Measurements from ENCODE around the gene RIGI.
"Not testable (repeated sequence)": the region's sequence is repeated elsewhere in the genome, so short reads cannot be mapped to it uniquely, and the experiment has no call there.

The RIGI gene

DNA sequence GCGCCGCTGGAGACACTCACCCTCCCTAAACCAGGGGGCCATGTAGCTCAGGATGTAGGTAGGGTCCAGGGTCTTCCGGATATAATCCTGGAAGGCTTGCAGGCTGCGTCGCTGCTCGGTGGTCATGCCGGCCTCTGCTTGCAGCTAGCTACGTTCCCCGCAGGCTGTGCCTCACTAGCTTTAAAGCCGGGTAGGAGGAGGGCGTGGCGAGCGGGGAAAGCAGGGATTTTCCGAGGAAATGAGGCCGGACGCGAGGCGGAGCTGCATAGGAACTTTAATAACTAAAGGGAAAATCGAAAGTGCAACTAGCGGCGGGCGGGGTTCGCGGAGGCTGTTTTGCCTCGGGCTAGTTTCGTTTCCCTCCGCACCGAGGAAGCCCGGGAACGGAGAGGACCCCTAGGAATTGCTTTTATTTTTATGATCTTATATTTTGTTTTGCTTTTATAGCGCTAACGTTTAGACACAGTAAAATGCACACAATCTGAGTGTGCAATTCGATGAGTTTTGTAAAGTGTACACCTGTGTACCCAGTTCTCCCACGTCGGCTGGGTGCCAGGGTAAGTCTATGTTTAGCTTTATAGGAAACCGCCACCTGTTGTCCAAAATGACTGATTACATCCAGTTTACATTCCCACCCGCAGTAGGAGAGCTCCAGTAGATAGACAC is at the start of gene RIGI:
RIGI (minus strand) TSS at position 156 of the 666 bp plus-strand sequence; CDS start at position 126, 30 bp downstream.
- peak; percentile 68 to 73 for DNase-seq

DNA sequence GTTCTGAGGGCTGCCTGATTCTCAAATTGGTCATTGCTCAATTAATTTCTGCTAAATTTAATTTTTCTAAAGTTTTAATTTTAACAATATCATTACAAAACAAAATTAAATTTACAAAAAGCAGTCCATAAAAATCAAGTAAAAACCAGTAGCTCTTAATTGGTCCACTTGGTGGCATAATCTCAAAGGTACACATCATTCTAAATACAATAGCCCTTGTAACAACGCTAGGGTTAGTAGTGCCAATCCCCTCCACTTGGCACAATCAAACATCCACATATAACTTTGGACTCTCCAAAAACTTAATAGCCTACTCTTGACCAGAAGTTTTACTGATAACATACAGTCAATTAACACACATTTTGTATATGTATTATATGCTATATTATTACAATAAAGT is 48.9 kb upstream of the RIGI start:
- DNase-seq, result no peak

GRCh38 chr9:32573821-32574220 is 47.8 kb upstream of the RIGI start:
- no peak for DNase-seq

GRCh38 chr9:32572900-32573523 is 47.0 kb upstream of the RIGI start, which contains the start of gene NDUFB6:
NDUFB6 (minus strand) TSS chr9:32573159; CDS start chr9:32573060, 99 bp downstream.
- DNase-seq, result peak; percentile 77 to 94

DNA sequence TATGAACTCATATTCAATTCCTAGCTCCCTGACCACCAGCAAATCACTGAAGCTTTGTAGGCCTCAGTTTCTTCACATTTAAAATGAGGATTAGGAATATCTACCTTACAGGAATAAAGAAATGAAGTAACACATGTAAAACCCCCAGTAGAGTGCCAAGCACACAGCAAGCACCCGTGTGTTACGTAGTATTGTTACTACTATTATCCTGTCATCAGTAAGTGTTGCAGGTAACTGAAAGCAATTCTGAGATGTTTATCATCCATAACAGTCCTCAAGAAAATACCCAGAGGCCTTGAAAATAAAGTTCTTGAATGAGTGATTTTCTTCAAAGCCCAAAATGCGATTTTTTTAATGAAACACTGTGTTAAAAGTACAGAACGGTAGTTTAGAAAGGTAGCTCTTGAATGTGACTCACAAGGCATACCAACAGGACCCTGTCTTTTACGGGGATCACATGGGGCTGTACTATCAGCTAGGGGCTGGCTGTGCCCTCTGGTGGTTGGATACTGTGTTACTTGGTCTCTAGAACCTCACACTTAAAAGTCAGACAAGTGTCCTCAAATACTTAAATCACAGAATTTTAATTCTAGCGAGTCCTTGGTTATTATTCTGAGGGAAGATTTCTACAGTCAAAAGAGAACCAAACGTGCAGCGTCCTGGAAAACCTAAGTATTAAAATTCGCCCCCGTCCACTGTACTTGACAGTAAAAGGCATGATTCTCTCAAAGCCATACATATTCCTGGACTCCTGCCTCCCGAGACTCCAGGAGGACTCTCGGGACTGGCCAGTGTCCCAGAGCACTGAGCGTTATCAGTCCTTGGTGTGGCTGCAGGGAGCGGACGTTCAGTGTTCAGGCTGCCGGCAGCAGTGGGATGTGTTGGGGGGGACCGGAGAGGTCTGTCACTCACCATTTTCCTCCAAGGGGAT is 46.2 kb upstream of the RIGI start:
- peak; percentile 42 to 67 for DNase-seq

- no peak for DNase-seq
Observed at GRCh38 chr9:32570262-32570661, 44.3 kb upstream of the RIGI start.

DNA sequence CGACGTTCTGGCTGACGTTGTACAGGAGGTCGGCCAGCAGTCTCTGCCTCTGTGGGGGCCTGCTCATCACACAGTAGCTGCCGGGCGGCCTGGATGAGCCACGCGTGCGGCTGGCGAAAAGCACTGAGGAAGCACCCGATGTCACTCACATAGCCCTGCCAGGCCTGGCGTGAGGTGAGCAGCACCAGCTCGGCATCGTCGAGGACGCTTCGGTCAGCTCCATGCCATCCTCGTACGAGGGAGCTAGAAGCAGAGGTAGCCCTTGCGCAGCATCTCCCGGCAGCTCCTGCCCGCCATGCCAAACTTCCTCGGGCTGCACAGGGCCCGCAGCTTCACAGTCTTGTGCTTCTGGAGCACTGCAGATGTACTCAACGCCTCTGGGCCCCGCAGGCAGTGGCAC is 40.8 kb upstream of the RIGI start:
- DNase-seq, result no peak

DNA sequence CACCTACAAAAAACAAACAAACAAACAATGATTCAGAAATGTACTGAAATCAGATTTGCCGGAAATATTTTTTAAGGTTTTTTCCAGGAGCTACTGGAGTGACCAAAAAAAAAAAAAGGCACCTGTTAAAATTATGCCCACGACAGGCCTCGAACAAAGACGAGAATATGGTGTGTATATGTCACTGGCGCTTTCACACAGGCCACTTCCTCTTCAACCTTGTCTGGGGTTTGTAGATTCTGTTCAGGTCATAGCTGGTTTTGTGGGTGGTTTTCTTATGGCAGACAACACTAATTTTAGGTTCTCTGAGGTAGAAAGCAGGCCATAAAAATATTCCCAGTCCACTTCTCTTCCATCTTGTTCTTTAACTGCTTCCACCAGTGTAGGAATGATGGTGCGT is 40.0 kb upstream of the RIGI start:
- DNase-seq, result no peak

DNA sequence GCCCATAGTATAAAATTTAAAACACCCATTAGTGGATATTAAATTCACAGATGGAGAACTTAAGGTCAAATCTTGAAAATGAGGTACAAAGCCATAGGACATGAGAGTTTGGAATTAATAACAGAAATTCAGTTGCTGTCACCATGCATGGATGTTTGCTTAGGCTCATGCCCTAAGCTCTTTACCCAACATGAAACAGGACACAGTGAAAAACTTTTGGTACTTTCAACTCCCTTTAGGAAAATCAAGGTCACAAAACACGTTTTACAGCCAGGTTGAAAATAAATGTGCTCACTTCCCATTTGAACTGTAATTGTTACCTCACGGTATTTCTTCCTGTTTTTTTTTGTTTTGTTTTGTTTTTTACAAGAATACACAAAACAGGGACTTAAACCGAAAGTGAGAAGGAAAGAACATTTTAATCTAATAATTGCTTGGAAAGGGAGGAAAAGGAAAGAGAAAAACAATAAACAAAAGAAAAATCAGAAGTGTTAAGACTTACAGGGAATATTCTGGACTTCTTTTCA is 32.5 kb upstream of the RIGI start:
- no peak for DNase-seq

- DNase-seq, result no peak
Observed at GRCh38 chr9:32554591-32554990, 28.6 kb upstream of the RIGI start.

DNA sequence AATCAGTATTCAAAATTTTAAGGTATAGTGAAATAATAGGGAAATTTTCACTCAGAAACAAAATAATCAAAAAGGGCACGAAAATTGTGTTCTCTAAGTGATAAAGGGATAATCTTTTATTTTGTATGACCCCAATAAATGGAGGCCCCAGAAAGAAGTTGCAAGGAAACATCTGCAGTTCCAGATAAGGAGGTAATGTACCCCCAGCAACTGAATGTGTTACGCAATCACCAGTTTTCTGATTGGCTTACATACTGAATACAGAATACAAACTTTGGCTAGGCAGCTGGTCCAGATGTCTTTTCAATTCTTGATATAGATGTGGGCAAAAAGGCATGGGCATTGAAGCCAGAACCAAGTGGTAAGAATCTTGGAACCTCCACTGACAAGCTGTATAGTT is 28.1 kb upstream of the RIGI start:
- no peak for DNase-seq

DNA sequence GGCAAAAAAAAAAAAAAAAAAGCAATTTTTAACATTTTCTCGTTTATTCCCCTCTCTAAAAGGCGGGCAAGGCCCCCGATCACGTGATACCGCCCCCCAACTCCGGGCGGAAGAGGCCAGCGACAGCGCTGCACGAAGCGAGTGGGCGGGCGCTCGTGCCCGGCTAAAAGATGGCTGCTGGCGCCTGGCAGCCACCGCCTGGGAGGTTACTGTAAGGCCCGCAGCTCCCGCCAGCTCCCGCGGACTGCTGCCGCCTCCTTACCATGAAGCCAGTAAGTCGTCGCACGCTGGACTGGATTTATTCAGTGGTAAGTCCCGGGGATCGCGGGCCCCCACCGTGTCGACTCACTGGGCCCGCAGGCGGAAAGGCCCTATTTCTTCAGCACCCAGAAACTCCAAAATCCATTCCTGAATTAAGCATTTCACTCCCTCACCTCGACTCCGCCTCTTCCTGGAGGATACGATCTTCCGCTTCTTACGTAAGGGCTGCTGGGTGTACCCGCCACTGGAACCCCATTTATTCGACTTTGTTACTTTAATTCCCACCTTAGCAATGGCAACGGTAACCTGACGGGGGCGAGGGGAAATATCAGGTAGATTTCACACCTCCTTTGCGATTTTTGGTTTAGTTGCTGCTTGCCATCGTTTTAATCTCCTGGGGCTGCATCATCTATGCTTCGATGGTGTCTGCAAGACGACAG is 26.3 kb upstream of the RIGI start, which contains the start of the genes SMIM27 and TOPORS:
SMIM27 (plus strand) TSS at position 156 of the 701 bp plus-strand sequence; CDS start at position 264, 108 bp downstream.
TOPORS (minus strand) TSS at position 415 of the 701 bp plus-strand sequence; CDS start at position 265, 150 bp downstream.
- peak; percentile 75 to 86 for DNase-seq

DNA sequence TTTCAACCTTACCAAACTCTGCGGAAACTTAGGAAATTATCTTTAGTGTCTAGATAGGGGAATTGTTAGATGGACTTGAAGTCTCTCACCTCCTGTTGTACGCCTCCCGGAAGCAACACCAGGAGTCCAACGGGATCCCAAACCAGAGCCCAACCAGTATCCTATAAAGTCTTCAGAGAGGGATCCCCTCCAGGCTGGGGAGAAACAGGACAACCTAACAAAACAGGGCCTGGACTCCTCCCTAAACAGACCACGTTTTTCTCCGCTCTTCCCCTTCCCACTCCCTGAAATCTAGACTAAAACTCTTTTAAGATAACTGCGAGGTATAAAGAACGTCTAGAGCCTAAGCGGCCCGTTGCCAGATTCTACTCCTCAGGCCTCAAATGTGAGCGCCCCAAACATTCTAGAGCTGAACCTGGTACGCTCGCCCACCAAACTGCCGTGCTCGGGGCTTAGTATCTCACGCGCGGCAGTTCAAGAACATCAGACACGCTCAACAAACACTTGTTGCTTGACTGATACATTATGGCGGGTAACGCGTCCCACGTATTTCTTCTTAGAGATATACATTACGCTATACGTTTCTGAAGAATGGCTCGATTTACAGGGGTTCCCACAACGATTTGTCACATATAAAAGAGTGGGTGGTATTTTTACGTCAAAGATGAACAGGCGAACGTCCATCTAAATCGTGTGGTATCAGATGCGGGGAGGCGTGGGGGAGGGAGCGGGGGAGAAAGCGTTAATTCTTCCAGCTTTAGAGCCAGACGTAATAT is 25.5 kb upstream of the RIGI start:
- DNase-seq, result peak; percentile 66 to 70

- DNase-seq, result peak; percentile 91 to 92
Observed at GRCh38 chr9:32550562-32551275, 24.7 kb upstream of the RIGI start.

GRCh38 chr9:32550150-32550561 is 24.2 kb upstream of the RIGI start:
- DNase-seq, result peak in 1 of 2 experiments; percentile 37

DNA sequence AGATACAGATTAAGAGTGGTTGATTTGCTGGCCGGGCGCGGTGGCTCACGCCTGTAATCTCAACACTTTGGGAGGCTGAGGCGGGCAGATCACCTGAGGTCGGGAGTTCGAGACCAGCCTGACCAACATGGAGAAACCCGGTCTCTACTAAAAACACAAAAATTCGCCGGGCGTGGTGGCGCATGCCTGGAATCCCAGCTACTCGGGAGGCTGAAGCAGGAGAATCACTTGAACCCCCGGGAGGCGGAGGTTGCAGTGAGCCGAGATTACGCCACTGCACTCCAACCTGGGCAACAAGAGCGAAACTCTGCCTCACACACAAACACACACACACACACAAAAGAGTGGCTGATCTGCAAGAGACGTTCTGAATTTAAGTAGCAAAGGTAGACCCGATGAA is 22.2 kb upstream of the RIGI start:
- DNase-seq, result not testable (repeated sequence)

GRCh38 chr9:32545884-32546283 is 19.9 kb upstream of the RIGI start:
- no peak for DNase-seq

DNA sequence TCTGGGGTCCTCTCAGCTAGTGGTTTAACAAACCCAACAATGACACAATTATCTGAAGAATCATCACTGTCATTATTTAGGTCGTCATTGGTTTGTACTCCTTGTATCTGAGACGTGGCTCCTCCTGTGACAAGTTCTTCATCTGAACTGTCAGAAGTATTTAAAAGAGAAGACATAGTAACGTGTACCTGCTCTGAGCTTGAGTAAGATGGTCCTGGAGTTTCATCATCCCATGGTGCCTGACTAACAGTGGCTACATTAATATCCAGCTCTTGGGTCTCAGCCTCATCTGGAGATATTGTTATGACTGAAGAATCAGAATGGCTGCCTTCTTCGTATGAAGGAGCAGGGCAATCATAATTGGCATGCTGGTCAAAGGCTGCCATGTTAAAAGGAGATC is 17.1 kb upstream of the RIGI start:
- no peak for DNase-seq

DNA sequence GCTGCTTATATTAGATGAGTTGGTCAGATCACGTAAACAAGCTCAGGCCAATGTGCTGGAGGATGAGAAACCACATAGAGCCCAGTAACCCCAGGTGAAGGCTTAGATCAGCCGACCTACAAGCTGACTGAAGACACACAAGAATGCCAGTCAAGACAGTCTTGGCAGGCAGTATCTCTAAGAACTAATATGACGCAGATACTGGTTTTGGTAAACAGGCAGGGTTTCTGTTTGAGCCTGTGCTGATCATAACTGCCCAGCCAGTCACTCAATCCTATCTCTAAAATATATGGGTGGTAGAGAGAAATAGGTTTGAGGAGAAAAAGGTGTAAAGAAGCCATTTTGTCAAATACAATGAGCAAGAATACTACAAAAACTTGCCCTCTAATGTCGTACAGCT is 7.8 kb upstream of the RIGI start:
- DNase-seq, result no peak

- no peak for DNase-seq
Observed at GRCh38 chr9:32533336-32533735, 7.3 kb upstream of the RIGI start.

DNA sequence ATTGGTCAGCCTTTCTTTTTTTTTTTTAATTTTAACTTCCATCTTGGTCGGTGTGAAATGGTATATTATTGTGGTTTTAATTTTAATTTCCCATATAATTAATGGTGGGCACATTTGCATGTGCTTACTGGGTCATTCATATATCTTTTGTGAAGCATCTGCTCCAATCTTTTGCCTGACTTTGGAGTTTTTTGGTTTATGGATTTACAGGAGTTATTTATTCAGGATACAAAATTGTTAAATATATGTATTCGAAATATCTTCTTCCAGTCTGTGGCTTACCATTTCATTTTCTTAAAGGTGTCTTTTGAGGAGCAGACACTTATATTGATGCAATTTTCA is 682 bp upstream of the RIGI start:
- DNase-seq, result no peak

All from NCI-H524 (cell line).